GM19351 (cell line): ENCODE data around the gene GFOD2.

Experiments used
- ATAC-seq: cut with Tn5 transposase; IDR thresholded peaks from one replicate; pipeline ENCODE4 v1.9.1; 2021; ENCODE audit warnings: mild to moderate bottlenecking, moderate library complexity; ENCODE audit not compliant: unreplicated experiment

GFOD2 gene

GRCh38 chr16:67733734-67734470, 14.8 kb upstream of the GFOD2 start:
- ATAC-seq, result no peak

DNA sequence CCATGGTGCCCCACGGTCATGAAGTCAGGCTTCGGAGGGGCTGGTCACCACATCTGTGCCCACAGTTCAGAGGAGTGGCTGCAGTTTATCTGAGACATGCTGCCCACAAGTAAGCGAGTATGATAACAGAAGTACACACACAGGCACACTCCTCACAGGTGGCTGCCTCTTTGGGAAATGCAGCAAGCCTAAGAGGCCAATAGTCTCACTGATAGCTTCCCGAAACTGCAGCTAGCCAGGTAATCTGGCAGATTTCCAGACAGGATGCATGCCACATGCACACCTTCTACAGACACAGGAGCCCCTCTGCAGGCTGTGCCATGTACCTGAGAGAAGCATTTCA, 12.6 kb upstream of the GFOD2 start:
- ATAC-seq, result no peak

DNA sequence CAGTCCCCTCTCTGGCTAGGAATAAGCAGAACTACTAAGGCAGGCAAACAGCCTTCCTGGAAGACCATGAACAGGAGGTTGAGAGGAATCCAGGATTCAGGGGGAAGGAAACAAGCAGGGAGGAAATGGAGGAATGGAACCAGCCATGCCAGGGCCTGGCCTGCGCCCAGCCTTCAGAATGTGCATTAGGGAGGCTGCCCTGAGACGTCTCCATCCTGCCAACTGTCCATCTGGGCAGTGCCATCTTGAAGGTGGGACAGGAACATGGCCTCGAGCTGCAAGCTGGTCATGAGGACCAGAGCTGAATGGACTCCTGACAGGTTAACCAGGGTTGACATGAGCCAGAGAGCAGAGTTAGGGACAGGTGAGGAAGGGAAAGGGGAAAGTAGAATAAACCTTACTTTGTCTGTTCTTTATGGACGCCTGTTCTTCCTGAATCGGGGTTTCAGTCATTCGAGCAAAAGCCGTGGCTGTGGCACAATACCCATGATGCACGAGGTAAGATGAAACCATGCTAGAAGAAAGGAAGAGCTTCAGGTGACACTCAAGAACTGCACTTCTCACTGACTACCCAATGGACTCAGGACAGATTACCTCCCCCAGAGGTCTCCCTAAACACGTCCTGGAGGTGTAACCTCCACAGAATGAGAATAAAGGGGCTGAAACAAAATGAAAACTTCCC, 12.1 kb upstream of the GFOD2 start:
- no peak for ATAC-seq

- ATAC-seq, result no peak
These were observed 11.2 kb upstream of the GFOD2 start for GRCh38 chr16:67730326-67730725.

DNA sequence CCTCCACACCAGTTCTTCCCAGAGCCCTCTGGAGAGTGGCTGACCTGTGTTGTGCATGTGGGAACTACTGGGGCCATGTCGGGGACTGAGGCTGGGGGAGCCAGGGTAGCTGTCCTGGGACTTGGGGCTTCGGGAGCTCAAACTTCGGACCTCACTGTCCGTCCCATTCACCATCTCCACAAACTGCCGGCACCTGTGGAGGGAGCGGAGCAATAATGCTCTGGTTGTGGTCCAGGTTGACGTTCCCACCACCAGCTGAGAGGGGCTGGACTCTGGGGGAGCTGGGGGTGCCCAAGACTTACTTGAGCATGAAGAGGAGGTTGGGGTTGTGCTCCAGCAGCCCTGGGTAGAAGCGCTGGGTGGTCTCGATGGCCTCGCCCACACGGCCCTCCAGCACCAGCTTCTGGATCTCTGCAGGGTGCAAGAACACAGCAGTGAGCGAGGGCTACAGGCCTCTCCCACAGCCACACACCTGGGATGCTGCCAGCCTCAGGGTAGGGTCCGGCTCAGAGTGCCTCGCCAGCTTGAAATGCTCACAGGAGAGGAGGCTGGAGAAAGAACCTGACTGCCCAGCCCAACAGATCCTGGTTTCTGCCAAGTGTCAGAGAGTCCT, 10.6 kb upstream of the GFOD2 start:
- ATAC-seq, result no peak

DNA sequence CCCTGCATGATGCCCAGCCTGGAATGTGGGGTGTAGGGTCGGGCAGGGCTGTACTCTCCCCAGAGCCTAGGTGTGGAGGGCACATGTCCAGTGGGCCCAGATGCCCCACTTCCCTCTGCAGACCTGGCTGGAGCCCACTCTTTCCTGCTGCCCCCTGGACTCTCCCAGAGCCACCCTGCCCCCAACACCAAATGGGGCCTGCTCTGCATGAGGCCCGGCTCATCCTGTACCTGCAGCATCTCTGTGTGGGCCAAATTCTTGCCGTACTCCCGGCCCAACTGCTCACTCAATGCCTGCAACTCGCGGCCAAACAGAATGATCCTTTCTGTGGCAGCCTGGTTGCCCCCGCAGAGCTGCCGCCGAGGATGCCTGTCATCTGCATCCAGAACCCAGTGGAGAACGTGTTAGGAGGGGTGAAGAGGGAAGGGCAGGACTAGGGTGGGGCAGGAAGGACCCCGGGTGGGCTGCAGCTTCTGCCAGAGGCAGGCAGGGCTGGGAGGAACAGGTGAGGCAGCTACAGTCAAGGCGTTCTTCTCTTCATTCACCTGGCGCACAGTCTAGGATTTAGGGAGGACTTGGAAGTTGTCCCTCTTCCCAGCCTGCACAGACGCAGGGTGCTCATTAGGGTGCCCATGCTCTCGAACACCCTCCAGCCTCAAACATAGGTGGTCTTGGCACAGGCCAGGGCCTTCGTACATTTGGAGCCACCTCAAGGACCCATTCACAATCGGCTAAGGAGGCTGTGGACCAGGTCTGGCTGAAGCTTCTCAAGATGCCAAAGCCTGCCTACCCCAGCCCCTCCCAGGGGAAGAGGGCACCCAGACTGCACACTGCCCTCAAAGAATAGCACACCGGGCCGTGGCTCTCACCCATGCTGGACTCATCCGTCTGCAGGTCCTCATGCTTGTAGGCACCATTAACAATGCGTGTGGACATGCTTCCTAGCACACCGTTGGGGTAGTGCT, 8.7 kb upstream of the GFOD2 start:
- no peak for ATAC-seq

- no peak for ATAC-seq
These were observed 7.3 kb upstream of the GFOD2 start for GRCh38 chr16:67726106-67727034.

DNA sequence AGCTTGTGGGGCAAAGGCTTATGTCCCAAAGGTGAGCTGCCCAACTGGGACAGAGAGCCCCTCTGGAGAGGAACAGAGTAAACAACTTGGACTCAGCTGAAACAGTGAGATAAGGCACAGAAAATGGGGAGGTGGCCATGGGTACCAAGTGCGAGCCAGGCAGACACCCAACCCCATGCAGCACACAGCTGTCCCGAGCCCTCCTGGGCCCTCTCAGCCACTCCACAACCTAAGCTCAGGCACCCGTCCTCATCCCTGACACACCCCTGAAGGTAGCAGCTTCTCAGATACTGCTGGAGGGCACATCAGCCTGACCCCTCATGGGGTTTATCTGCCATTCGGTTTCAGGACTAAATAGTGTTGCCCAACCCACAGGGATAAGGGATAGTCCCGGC, 4.8 kb upstream of the GFOD2 start:
- ATAC-seq, result no peak

DNA sequence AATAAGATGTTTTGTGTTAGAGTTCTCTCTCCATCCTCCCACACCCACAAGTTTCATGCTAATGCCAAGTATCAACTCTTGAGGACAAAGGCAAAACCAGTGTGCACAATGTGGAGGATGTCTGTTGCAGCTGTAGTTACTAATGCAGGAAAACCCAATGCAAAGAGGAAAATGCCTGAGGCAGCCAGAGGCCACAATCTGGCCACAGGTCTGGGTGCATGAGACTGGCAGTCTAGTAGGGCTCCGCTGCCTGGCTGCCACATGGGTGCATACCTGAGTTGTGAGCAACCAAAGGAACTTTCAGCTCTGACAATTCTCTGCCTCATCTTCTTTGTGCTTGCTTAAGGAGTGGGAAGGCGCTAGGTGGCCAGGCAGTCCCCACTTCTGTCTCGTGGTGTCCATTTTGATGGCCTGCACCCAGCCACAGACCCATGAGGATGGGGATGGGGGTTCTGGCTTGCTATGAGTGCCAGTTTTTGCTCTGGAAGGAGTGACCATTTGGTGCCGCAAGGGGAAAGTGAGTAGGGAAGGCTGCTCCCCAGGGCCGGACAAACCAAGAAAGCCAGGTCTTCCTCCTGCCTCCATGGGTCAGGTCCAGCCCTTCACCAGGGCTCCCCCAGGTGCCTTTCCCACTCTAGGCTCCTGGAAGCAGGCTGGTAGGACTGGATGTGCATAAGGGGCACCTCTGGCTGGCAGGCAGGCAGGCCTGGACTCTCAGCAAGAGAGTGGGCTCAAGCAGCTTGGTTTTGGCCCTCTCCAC, 4.2 kb upstream of the GFOD2 start:
- no peak for ATAC-seq

DNA sequence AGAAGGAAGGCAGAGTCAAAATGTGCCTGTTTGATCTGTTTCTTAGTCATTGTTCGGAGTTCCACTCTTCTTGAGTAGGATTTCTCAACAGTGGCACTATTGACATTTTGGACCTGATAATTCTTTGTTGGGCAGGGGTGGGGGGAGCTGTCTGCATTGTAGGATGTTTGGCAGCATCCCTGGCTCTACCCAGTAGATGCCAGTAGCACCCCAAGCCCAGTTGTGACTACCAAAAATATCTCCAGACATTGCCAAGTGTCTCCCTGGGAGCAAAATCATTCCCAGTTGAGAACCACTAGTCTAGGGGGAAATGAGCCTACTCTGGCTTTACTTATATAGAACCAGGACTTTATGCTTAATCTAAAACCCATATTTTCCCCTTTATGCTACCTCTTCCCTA, 1.1 kb upstream of the GFOD2 start:
- ATAC-seq, result no peak

GRCh38 chr16:67719778-67720144, 645 bp upstream of the GFOD2 start:
- no peak for ATAC-seq

DNA sequence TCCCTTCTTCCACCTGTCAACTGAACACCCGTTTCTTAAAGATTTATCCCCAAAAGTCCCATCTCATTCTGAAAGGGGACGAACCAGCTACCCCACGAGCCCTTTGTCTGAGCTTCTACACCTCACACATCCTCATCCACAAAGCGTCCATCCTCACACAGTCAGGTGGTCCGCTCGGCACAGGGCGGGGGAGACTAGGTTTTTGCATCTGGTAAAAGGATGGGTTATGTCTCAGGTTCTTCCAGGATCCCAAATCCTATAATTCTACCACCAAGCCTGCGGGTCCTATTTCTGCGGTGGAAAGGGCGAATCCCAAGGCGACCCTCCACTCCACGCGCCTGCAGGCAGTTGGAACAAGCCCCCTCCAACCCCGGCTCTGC, 458 bp downstream of the GFOD2 start:
- no peak for ATAC-seq

DNA sequence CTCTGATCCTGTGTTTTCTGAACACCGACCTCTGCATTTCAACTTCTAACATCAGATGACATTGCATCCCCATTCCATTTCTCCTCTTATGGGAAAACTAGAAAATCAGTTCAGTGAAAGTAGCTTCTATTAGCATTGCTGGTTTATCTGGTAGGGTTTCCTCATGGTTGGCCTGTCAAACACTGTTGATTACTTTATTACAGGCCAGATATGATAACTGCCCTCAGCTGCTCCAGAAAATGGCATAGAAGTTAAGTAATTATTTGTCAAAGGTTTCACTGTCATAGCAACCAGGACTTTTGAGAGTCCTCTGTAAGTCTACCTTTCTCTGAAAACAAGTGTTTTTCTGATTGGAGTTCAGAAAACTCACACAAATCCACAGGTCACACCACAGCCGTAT, 3.0 kb downstream of the GFOD2 start:
- ATAC-seq, result no peak

GRCh38 chr16:67714522-67714921, 4.6 kb downstream of the GFOD2 start:
- no peak for ATAC-seq

DNA sequence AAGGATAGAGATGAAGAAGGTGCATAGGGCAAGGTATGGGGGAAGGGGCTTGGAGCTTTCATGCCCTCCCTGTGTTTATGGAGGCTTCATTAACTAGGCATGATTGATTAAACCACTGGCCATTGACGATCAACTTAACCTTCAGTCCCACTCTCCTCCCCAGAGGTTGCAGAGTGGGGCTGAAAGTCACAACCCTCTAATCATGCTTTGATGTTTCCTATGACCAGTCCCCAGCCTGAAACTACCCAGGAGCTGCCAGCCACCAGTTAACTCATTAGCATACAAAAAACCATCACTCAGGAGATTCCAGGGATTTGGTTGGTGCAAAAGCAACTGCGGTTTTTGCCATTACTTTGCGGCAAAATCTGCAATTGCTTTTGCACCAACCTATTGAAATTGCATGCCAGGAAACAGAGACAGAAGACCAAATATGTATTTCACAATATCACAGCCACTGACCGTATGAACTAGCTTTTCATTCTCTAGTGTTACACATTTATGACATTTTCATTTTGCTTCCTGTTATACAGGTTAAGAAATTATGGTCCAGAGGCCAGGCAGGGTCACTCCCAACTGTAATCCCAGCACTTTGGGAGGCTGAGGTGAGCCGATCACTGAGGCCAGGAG, 5.4 kb downstream of the GFOD2 start:
- ATAC-seq, result no peak

- ATAC-seq, result no peak
These were observed 8.5 kb downstream of the GFOD2 start for GRCh38 chr16:67710607-67711006.

DNA sequence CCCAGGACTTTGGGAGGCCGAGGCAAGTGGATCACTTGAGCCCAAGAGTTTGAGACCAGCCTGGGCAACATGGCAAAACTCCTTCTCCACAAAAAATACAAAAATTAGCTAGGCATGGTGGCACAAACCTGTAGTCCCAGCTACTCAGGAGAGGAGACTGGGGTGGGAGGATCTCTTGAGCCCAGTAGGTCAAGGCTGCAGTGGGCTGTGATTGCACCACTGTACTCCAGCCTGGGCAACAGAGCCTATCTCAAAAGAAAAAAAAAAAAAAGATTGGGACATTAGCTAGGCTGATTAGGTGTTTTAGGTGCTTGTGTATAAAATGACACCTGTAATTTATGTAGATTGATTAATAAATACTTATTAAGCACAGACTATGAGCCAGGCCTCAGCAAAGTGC, 10.1 kb downstream of the GFOD2 start:
- no peak for ATAC-seq

GRCh38 chr16:67708368-67708771, 10.7 kb downstream of the GFOD2 start:
- ATAC-seq, result no peak

- no peak for ATAC-seq
These were observed 11.3 kb downstream of the GFOD2 start for GRCh38 chr16:67707790-67708189.
